Endothelial cell of umbilical vein (primary cell): Measurements from ENCODE around the gene GLB1L. TPM values are rescaled to one million over a fixed set of nuclear protein-coding genes. Genes with fewer than 3 reads are reported as not detected.
"Not testable (repeated sequence)": the region's sequence is repeated elsewhere in the genome, so short reads cannot be mapped to it uniquely, and the experiment has no call there.

Experiments used
- BruUV-seq: library from RNA; stranded (reverse); fragments of 400-500 nt; replicated peaks from 2 replicates; lab custom pipeline; 2021; lab: Mats Ljungman, UMichigan
- CTCF ChIA-PET: fragments of 300-600, 350-600 bp; sonication (Branson Sonifier 250); formaldehyde crosslinking; loops from one replicate; lab custom pipeline; 2021; ENCODE audit warnings: antibody characterized with exemption, inconsistent platforms; lab: Charles Lee
- POLR2A ChIA-PET: fragments of 300-600, 350-600 bp; sonication (Branson Sonifier 250); formaldehyde crosslinking; loops from one replicate; lab custom pipeline; 2021; ENCODE audit warnings: antibody characterized with exemption, inconsistent platforms; lab: Charles Lee
- DNase-seq: peaks from one replicate; pipeline ENCODE4 v3.0.0-alpha.2; 2011; ENCODE audit warnings: low read depth, low spot score
- FAIRE-seq: peaks from 2 replicates; lab custom pipeline; 2011; peaks lifted over from hg19 to GRCh38; lab: Jason Lieb, UNC
- H2AFZ ChIP-seq: 2 replicates; pipeline ENCODE4 v1.6.0; 2012; ENCODE audit warnings: low read depth, low read length, control low read depth, inconsistent platforms
- H3K27ac ChIP-seq: 2 replicates; pipeline ENCODE4 v1.5.1; 2011; ENCODE audit warnings: low read depth, mild to moderate bottlenecking, control low read depth, low read length, moderate library complexity; ENCODE audit not compliant: insufficient read depth
- H3K27me3 ChIP-seq, 2 experiments: 2 replicates each; pipeline versions ENCODE4 v1.6.0 to v1.6.1; 2011; ENCODE audit warnings: low read length in 2 of 2, mixed read lengths in 1 of 2; ENCODE audit not compliant: control insufficient read depth in 2 of 2, insufficient read depth in 2 of 2
- H3K36me3 ChIP-seq, 2 experiments: 2 replicates in 1 of 2; 3 replicates in 1 of 2; pipeline ENCODE4 v1.5.1; 2011; ENCODE audit warnings: low read length in 2 of 2, mild to moderate bottlenecking in 1 of 2, moderate library complexity in 1 of 2; ENCODE audit not compliant: control insufficient read depth in 2 of 2, insufficient read depth in 2 of 2; ENCODE audit errors: extremely low read depth in 1 of 2
- H3K4me1 ChIP-seq: 3 replicates; pipeline ENCODE4 v1.5.1; 2011; ENCODE audit warnings: mild to moderate bottlenecking, low read length; ENCODE audit not compliant: control insufficient read depth, insufficient read depth; ENCODE audit errors: extremely low read depth
- H3K4me2 ChIP-seq: 2 replicates; pipeline ENCODE4 v1.6.1; 2011; ENCODE audit warnings: low read length, control low read depth, mixed read lengths; ENCODE audit not compliant: insufficient read depth
- H3K4me3 ChIP-seq, 3 experiments: fragments of 200-600 bp in 1 of 3; sonication (generic), shearing (Covaris generic) in 1 of 3; replicated peaks in 1 of 3; 2 replicates each; pipeline ENCODE4 v1.5.1; 2011 to 2016; ENCODE audit warnings: control low read depth in 3 of 3, low read length in 3 of 3, mild to moderate bottlenecking in 2 of 3, inconsistent platforms in 1 of 3, low read depth in 1 of 3, moderate library complexity in 1 of 3; ENCODE audit not compliant: insufficient read depth in 1 of 3
- H3K79me2 ChIP-seq: 2 replicates; pipeline ENCODE4 v1.6.0; 2012; ENCODE audit warnings: low read length, inconsistent platforms; ENCODE audit not compliant: control insufficient read depth, insufficient read depth
- H3K9ac ChIP-seq: replicated peaks from 2 replicates; pipeline ENCODE3; 2011; ENCODE audit warnings: low read length, control low read depth; ENCODE audit not compliant: insufficient read depth; ENCODE audit errors: extremely low read depth
- H3K9me1 ChIP-seq: replicated peaks from 3 replicates; pipeline ENCODE4 v1.6.0; 2011; ENCODE audit warnings: mild to moderate bottlenecking, low read length; ENCODE audit not compliant: control insufficient read depth, insufficient read depth; ENCODE audit errors: extremely low read depth
- H3K9me3 ChIP-seq: replicated peaks from 2 replicates; pipeline ENCODE4 v1.5.1; 2012; ENCODE audit warnings: low read length, inconsistent platforms; ENCODE audit not compliant: control insufficient read depth, insufficient read depth
- H4K20me1 ChIP-seq: replicated peaks from 2 replicates; pipeline ENCODE3; 2011; ENCODE audit warnings: mild to moderate bottlenecking, low read length; ENCODE audit not compliant: control insufficient read depth, insufficient read depth; ENCODE audit errors: extremely low read depth
- CTCF ChIP-seq, 2 donors: IDR thresholded peaks; 1 replicate in 1 of 2; 2 replicates in 1 of 2; pipeline ENCODE4 v1.5.1; 2011; ENCODE audit warnings: low read length in 2 of 2, mild to moderate bottlenecking in 2 of 2, moderate library complexity in 2 of 2, control low read depth in 1 of 2, inconsistent platforms in 1 of 2, low read depth in 1 of 2; ENCODE audit not compliant: insufficient read depth in 1 of 2; ENCODE audit errors: extremely low read depth in 1 of 2
- EZH2 ChIP-seq: IDR thresholded peaks from 2 replicates; pipeline ENCODE4 v1.6.1; 2012; ENCODE audit warnings: borderline replicate concordance, low read depth, mild to moderate bottlenecking, moderate library complexity, low read length, inconsistent platforms; ENCODE audit not compliant: severe bottlenecking
- FOS ChIP-seq: IDR thresholded peaks from 2 replicates; pipeline ENCODE4 v1.6.1; 2011; ENCODE audit warnings: mild to moderate bottlenecking, low read length, moderate library complexity, borderline replicate concordance; ENCODE audit not compliant: insufficient read depth
- GATA2 ChIP-seq: IDR thresholded peaks from 2 replicates; pipeline ENCODE4 v1.7.0; 2011; ENCODE audit warnings: low read depth, mild to moderate bottlenecking, moderate library complexity, mixed read lengths, low read length; ENCODE audit not compliant: insufficient read length, insufficient read depth
- JUN ChIP-seq: IDR thresholded peaks from 2 replicates; pipeline ENCODE4 v1.6.1; 2011; ENCODE audit warnings: borderline replicate concordance, low read depth; ENCODE audit not compliant: insufficient read length, insufficient read depth
- MAX ChIP-seq: IDR thresholded peaks from 2 replicates; pipeline ENCODE4 v1.6.1; 2011; ENCODE audit not compliant: insufficient read depth, insufficient read length
- MYC ChIP-seq: IDR thresholded peaks from one replicate; pipeline ENCODE4 v1.6.1; 2011; ENCODE audit warnings: mild to moderate bottlenecking, low read depth, low read length
- POLR2A ChIP-seq: IDR thresholded peaks from 2 replicates; pipeline ENCODE4 v1.6.1; 2012; ENCODE audit warnings: low read depth, mild to moderate bottlenecking, control low read depth, low read length
- POLR2AphosphoS5 ChIP-seq: IDR thresholded peaks from 2 replicates; pipeline ENCODE4 v1.6.1; 2012; ENCODE audit warnings: low read depth, mild to moderate bottlenecking, control low read depth, low read length, moderate library complexity; ENCODE audit not compliant: insufficient read depth
- dilution Hi-C: fragments of 300-500 bp; cut with MboI; formaldehyde crosslinking; loops from one replicate; pipeline ENCODE4 v1.15.0; 2019; ENCODE audit warnings: low sequenced_read_pairs; ENCODE audit not compliant: extremely low pct_ligation_motif_present
- intact Hi-C: fragments of 100-400 bp; cut with micrococcal nuclease; formaldehyde crosslinking; loops from one replicate; pipeline ENCODE4 v1.10.0; 2022
- polyA plus RNA-seq, 4 experiments: library from polyadenylated mRNA; depleted of rRNA in 3 of 4; stranded (reverse) in 3 of 4; unstranded in 1 of 4; fragments of >200 nt; gene quantifications; 2 replicates each; pipeline versions ENCODE4 v1.2.1 to v1.2.3, GENCODE V29; 2011 to 2012; ENCODE audit warnings: missing spikeins in 1 of 4
- total RNA-seq: library from RNA; stranded (reverse); gene quantifications from 2 replicates; pipeline ENCODE4 v1.2.3, GENCODE V29; 2021

Gene GLB1L
- total and polyA plus RNA-seq, 2 donors (not counting 3 experiments of a cell fraction or from before 2014, with no cell fraction given) = 9.2 to 11.9 TPM

- dilution Hi-C loops (no loop called here), intact Hi-C loops (no loop called here)
- no peak for FAIRE-seq
- H3K4me1 ChIP-seq = peaks cover 18% of the 10 kb centered on the region
- no peak for DNase-seq
- no peak overlapping the region for H3K4me3 ChIP-seq
- H3K27me3 ChIP-seq = no peaks in the 10 kb centered on the region
- H2AFZ ChIP-seq = no peak overlapping the region
- CTCF ChIA-PET = interaction anchor here (1.2 kb wide), 1 partner anchor 19 kb away, joined by 3 read pairs; no protein-coding TSS in a partner anchor
- no peaks in the 10 kb centered on the region for H3K9me1 ChIP-seq
- no peaks in the 10 kb centered on the region for H3K9me3 ChIP-seq
- POLR2A ChIA-PET = no interaction called here
- H3K36me3 ChIP-seq = peaks cover 0 to 5% of the 10 kb centered on the region in 2 experiments
- H3K4me2 ChIP-seq = no peak overlapping the region
- H3K27ac ChIP-seq = no peak overlapping the region
- no TSS peak for BruUV-seq
- no peaks in the 10 kb centered on the region for H3K79me2 ChIP-seq
- H4K20me1 ChIP-seq = no peaks in the 10 kb centered on the region
- H3K9ac ChIP-seq = no peak overlapping the region
- TF ChIP-seq CTCF (IDR thresholded peaks at IDR 0.05; ENCODE audit: extremely low read depth in 1 of 2, insufficient read depth in 1 of 2, low read depth in 1 of 2, low read length in 2 of 2) (no peak), EZH2 (no peak), GATA2 (no peak), JUN (no peak), MAX (no peak), FOS (no peak), POLR2AphosphoS5 (no peak), POLR2A (no peak), MYC (no peak)
Observed at GRCh38 chr2:219204425-219205164, 40.6 kb downstream of the GLB1L start.

- DNase-seq, H4K20me1 ChIP-seq, H3K27me3 ChIP-seq, H3K4me3 ChIP-seq, POLR2A ChIA-PET, H3K27ac ChIP-seq, CTCF ChIA-PET, H3K9me3 ChIP-seq, H3K4me2 ChIP-seq, FAIRE-seq, H2AFZ ChIP-seq, H3K36me3 ChIP-seq, intact Hi-C loops, H3K9me1 ChIP-seq, dilution Hi-C loops, H3K4me1 ChIP-seq, H3K9ac ChIP-seq, BruUV-seq, H3K79me2 ChIP-seq: not testable (repeated sequence)
Observed at GRCh38 chr2:219201331-219201730, 43.9 kb downstream of the GLB1L start.
